Jurkat, Clone E6-1 (cell line): ENCODE data around the gene KLRC3.
"Not testable (repeated sequence)": the region's sequence is repeated elsewhere in the genome, so short reads cannot be mapped to it uniquely, and the experiment has no call there.

Experiments used
- DNase-seq: peaks from one replicate; pipeline ENCODE4 v3.0.0-alpha.2; 2011; ENCODE audit warnings: low read depth, low spot score
- H3K4me3 ChIP-seq: 2 replicates; pipeline ENCODE4 v1.5.1; 2011; ENCODE audit warnings: mild to moderate bottlenecking, low read length, control low read depth, moderate library complexity

Gene KLRC3

DNA sequence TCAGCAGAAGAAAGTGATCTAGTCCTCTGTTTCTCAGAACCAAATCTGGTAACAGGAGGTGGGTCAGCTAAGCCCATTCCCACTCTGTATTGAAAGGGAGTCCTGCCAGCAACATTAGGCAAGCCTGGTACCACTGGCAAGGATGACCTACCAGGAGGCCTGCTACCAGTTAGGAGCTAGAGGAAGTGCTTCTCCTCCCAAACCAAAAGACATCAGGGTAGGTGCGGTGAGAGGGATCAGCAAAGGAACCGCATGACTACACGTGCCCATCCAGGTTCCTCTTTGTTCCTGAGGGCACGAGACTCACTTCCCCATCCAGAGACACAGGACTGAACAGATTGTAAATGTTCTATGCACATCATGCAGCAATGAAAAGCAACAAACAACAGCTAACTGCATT, 13.7 kb downstream of the KLRC3 start:
- DNase-seq: no peak
- H3K4me3 ChIP-seq: no peak overlapping the region

GRCh38 chr12:10405294-10405693, 15.1 kb downstream of the KLRC3 start:
- no peak for DNase-seq
- no peak overlapping the region for H3K4me3 ChIP-seq

GRCh38 chr12:10404798-10405197, 15.6 kb downstream of the KLRC3 start:
- no peak overlapping the region for H3K4me3 ChIP-seq
- DNase-seq: no peak

DNA sequence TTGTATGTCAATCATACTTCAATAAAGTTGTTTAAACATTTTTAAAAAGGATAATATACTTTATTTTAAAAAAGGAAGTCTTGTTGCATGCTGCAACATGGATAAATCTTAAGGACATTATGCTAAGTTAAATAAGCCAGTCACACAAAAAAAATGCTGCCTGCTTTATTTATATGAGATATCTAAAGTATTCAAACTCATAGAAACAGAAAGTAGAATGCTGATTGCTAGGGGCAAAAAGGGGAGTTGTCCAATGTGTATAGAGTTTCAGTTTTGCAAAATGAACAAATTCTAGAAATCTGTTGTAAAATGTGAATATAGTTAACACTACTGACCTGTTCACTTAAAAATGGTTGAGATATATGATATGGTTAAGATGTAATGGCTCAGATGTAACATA, 19.6 kb downstream of the KLRC3 start:
- no peak overlapping the region for H3K4me3 ChIP-seq
- DNase-seq: no peak

- H3K4me3 ChIP-seq: no peak overlapping the region
These were observed 22.2 kb downstream of the KLRC3 start for GRCh38 chr12:10398168-10398567.

DNA sequence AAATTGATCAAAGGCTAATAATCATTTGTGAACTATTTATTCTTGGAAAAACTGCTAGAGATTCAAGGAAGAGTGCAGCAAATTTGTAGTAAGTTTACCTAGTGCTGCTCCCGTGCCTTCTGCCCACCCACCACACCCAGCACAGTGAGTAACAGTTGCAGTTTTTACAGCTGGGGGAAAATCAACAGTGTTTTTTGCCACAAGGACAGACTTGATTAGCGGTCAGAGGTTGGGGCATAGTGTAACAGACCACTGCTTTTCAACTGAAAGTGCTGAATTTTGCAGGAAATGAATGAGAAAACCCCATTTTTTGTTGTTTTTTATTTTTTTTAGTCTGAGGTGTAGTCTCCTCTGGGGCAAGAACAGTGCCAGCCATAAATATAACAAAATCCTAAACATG, 23.1 kb downstream of the KLRC3 start:
- DNase-seq: no peak
- no peak overlapping the region for H3K4me3 ChIP-seq

More at GRCh38 chr12:10398168-10398567, 22.2 kb downstream of the KLRC3 start:
- no peak for DNase-seq

GRCh38 chr12:10396176-10396575, 24.2 kb downstream of the KLRC3 start:
- DNase-seq, H3K4me3 ChIP-seq: not testable (repeated sequence)

GRCh38 chr12:10395390-10395998, 24.9 kb downstream of the KLRC3 start:
- H3K4me3 ChIP-seq: no peak overlapping the region
- no peak for DNase-seq

DNA sequence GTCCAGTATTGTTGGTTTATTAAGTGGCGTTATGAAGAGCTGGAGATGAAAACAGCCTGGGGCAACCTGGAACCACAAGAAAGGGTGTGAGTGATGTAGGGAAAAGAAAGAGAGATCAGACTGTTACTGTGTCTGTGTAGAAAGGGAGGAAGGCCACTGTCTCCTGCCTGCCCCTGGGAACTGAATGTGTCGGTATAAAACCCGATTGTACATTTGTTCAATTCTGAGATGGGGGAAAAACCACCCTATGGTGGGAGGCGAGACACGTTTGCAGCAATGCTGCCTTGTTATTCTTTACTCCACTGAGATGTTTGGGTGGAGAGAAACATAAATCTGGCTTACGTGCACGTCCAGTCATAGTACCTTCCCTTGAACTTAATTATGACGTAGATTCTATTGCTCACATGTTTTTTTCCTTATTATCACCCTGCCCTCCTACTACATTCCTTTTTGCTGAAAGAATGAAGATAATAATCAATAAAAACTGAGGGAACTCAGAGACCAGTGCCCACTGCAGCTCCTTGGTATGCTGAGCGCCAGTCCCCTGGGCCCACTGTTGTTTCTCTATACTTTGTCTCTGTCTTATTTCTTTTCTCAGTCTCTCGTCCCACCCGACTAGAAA, 25.8 kb downstream of the KLRC3 start:
- not testable (repeated sequence) for H3K4me3 ChIP-seq
- DNase-seq: peak; percentile 15

- DNase-seq: no peak
- H3K4me3 ChIP-seq: no peak overlapping the region
These were observed 27.1 kb downstream of the KLRC3 start for GRCh38 chr12:10393291-10393690.

DNA sequence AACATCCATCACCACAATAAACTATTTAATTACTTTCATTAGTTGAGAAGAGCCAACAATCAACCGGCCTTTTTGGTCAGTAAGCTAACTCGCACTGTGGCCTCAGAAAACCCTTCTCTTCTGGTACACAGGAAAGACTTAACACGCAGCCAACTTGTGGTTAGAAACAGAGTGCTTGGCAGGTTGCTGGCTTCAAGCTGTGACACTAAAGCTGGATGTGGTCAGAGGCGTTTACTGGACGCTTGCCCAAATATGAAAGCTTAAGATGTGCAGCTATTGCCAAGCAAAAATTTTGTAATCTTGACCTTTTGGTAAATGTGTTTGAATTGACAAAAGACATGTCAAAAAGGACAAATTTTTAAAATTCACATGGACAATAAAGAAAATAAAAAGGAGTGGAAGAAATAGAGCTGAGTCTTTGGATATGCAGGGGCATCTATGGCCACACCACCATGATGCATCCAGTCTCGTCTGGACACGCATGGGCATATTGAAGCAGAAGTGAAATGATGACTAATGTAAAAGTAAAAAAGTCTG, 27.9 kb downstream of the KLRC3 start:
- no peak overlapping the region for H3K4me3 ChIP-seq
- no peak for DNase-seq

DNA sequence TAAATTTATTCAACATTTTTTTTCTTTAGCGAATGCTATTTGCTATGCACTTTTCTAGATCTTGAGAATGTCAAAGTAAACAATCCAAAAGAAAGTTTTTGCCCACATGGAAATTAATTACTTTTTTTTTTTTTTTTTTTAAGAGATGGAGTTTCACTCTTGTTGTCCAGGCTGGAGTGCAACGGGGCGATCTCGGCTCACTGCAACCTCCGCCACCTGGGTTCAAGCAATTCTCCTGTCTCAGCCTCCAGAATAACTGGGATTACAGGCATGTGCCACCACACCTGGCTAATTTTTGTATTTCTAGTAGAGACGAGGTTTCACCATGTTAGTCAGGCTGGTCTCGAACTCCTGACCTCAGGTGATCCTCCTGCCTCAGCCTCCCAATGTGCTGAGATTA, 29.4 kb downstream of the KLRC3 start:
- H3K4me3 ChIP-seq, DNase-seq: not testable (repeated sequence)

DNA sequence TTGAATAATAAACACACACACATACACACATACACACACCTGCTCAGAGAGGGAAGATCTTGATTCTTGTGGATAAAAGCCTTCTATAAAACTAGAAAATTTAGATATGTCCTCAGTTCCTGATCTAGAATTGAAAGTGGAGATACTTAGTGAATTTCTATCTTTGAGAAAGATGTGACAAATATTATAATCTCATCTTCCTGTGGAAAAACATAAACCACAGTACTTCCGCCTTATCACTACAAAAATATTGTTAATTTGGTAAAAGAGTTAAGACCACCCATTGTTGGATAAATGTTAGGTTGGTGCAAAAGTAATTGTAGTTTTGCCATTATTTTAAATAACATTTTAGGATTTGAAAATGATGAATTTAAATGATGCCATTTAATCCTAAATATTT, 30.5 kb downstream of the KLRC3 start, which contains the start of gene KLRK1:
KLRK1 (minus strand) TSS at position 138 of the 400 bp plus-strand sequence. CDS start 1,231 bp downstream, outside the sequence.
- H3K4me3 ChIP-seq: no peak within 1 kb of the TSS
- DNase-seq: no peak

DNA sequence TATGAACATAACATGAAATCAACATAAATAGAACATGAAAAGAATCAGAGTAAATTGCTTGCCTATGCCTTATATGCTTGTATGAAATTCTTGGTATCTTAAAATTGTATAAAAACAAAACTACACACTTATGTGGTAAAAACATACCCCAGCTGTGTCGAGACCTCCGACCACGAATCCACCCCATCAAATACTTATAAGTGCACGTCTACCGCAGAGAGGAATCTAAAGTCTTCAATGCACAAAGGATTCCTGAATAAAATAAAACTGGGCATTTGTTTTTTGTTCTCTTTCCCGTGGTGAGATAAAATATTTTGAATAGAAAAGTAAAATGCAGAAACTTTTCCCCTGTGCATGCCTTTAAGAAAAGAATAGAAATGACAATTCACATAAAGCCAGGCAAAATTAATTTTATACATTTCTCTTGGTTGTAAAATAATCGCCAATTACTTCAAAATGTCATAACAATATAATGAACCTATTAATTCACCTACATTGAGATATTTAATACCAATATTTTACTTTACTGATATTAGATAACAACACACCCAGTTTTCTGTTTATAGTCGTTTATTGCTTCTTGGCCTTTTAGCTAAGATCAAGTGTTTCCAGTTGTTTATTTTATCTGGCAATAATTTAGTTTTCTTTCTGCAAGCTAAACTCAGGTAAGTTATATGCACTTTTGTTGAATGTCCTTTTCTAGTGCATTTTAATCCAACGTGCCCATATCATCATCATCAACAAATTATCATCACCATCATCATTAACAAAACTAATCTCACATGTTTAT, 31.6 kb downstream of the KLRC3 start:
- no peak overlapping the region for H3K4me3 ChIP-seq

GRCh38 chr12:10387498-10387897, 32.9 kb downstream of the KLRC3 start:
- not testable (repeated sequence) for H3K4me3 ChIP-seq, DNase-seq

More for the DNA sequence above, 31.6 kb downstream of the KLRC3 start:
- no peak for DNase-seq

DNA sequence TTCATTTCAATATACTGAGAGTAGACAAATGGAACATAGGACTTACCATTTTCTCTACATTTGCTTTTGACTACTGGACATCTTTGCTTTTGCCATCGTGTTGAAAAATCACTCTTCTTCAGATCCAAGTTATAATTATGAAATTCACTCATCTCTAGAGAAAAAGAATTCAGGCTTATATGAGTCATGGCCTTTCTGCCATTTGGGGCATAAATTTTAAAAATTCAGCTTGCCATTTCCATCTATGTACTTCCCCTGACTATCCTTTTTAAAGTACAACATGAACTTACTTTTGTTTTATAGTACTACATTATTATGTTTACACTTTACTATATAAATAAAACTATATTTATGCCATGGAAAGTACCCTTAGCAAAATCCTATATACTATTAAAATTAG, 33.5 kb downstream of the KLRC3 start:
- no peak overlapping the region for H3K4me3 ChIP-seq
- no peak for DNase-seq

DNA sequence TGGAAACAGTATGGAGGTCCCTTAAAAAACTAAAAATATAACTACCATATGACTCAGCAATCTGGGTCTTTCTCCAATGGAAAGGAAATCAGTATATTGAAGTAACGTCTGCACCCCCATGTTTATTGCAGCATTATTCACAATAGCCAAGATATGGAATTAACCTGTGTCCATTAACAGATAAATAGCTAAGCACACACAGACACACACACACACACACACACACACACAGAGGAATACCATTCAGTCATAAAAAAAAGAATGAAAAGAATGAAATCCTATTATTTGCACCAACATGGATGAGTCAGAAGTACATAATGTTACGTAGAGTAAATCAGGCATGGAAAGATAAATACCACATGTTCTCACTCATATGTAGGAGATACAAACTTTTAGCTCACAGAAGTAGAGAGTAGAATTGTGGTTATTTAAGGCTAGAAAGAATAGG, 35.2 kb downstream of the KLRC3 start:
- H3K4me3 ChIP-seq: no peak overlapping the region

DNA sequence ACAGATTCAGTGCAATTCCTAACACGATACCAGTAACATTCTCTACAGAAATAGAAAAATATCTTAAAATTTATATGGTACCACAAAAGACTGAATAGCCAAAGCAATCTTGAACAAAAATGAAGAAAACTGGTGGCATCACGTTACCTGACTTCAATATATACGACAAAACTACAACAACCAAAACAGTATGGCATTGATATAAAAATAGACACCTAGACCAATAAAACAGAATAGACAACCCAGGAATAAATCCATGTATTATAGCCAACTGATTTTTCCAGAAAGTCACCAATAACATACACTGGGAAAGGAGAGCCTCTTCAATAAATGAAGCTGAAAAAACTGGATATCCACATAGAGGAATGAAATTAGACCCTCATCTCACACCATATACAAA, 36.2 kb downstream of the KLRC3 start:
- DNase-seq: no peak

More for the DNA sequence above, 35.2 kb downstream of the KLRC3 start:
- no peak for DNase-seq

GRCh38 chr12:10381928-10382628, 38.3 kb downstream of the KLRC3 start:
- no peak overlapping the region for H3K4me3 ChIP-seq
- no peak for DNase-seq

More for the DNA sequence above, 36.2 kb downstream of the KLRC3 start:
- no peak overlapping the region for H3K4me3 ChIP-seq
